ENCODE results near the gene PROB1. TPM values are rescaled to one million over a fixed set of nuclear protein-coding genes. Genes with fewer than 3 reads are reported as not detected.

The PROB1 gene
- polyA plus RNA-seq, 1 donor = 2.1 TPM

DNA sequence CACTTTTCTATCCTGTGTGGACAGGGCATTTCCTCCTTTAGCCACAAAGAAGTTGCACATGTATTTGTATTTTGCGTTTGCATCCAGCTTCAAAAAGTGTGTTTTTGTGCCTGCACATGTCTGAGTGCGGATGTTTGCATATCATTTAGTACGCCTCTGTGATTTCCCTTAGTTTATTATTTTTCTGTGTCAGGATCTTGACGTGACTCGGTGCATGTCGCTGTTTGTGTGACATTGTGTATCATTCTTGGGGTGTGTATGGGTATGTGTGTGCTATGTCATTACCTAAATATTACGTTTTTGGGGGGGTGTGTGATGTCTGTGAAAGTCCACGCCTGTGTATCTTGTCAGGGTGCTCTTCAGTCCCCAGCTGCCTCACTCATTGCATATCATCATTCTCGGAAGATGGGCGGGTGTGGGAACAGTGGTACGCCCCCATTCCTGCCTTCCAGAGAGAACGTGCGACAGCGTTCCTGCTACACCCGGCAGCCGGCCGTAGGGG, 53.7 kb downstream of the PROB1 start:
- Histone ChIP-seq H3K4me1 (ENCODE audit: control insufficient read depth, insufficient read depth, low read length) (peaks cover 3% of the 10 kb centered on the region), H3K27ac (ENCODE audit: low read length) (no peak overlapping the region), H3K9me3 (ENCODE audit: control insufficient read depth, low read depth, low read length) (no peaks in the 10 kb centered on the region), H3K36me3 (ENCODE audit: control insufficient read depth, insufficient read depth, low read length) (peaks cover 2% of the 10 kb centered on the region), H3K4me3 (ENCODE audit: low read length) (peak overlapping the region; percentile 98), H3K27me3 (ENCODE audit: control insufficient read depth, insufficient read depth, low read length) (no peaks in the 10 kb centered on the region)
- no peak for DNase-seq
- WGBS (ENCODE audit: insufficient coverage, low lambda C conversion rate) = no CpG with 5 or more reads among the region's 17 CpGs

Other genes with a start within 250 kb of the PROB1 start
- gene SIL1, start 196.7 kb downstream of the PROB1 start, polyA plus RNA-seq = 40.2 TPM
- gene MATR3, start 101.4 kb downstream of the PROB1 start, polyA plus RNA-seq = 320 TPM
- gene PAIP2, start 53.2 kb downstream of the PROB1 start, polyA plus RNA-seq = 79.9 TPM
- 49.8 TPM for gene SLC23A1, start 11.8 kb downstream of the PROB1 start, polyA plus RNA-seq
- 1.3 TPM for gene MZB1, start 5.2 kb downstream of the PROB1 start, polyA plus RNA-seq
- 11.3 TPM for gene SPATA24, start 9.0 kb upstream of the PROB1 start, polyA plus RNA-seq
- gene DNAJC18, start 44.4 kb upstream of the PROB1 start, polyA plus RNA-seq = 8.7 TPM
- gene ECSCR, start 67.6 kb upstream of the PROB1 start, polyA plus RNA-seq = 21.6 TPM
- gene SMIM33, start 75.9 kb upstream of the PROB1 start, polyA plus RNA-seq = not detected
- gene STING1, start 87.7 kb upstream of the PROB1 start, polyA plus RNA-seq = 19.6 TPM
- gene UBE2D2, start 166.2 kb upstream of the PROB1 start, polyA plus RNA-seq = 125 TPM

All from large intestine (tissue), 3 donors.